Dedifferentiated amniotic fluid mesenchymal stem cell (primary cell): ENCODE results near the gene SIK3.

Experiments
- DNase-seq: peaks from one replicate; pipeline ENCODE4 v3.0.0-alpha.2; 2016; ENCODE audit errors: extremely low spot score

SIK3 gene

DNA sequence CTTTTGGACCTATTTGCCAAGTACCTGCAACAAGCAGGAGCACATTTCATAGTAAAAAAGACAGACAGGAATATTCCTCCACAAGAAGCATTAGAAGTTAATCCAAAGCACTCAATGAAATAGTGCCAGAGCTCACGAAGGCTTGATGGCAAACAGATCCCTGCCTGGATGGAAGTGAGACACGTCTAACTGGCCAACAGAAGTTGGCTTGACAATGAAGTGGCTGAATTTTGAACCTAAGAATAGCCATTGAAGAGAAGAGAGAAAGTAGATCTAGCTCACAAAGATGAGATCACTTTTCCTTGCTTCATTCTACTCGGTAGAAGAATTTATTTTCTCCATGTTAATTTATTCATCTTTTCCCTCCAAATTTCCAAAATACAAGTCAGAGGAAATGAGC lies 230.2 kb downstream of the SIK3 start:
- DNase-seq, result no peak

DNA sequence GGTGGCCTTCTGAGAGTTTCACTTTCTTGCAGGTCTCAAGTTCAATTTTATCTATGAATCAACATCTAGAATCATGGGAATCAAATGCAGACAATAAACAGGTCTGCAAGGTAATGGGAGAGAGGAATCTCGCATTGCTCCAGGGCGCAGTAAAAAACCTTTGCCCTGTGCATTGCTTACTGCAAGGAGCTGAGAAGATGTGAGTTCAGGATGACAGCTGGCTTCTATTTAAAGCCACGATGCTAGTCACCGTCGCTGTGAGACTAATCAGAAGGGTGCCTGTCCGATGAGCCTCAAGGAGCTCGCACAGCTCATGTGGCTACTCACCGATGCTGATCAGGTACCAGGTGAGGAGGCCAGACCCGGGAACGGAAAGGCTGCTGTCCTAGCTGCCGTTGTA lies 230.6 kb downstream of the SIK3 start:
- no peak for DNase-seq

DNA sequence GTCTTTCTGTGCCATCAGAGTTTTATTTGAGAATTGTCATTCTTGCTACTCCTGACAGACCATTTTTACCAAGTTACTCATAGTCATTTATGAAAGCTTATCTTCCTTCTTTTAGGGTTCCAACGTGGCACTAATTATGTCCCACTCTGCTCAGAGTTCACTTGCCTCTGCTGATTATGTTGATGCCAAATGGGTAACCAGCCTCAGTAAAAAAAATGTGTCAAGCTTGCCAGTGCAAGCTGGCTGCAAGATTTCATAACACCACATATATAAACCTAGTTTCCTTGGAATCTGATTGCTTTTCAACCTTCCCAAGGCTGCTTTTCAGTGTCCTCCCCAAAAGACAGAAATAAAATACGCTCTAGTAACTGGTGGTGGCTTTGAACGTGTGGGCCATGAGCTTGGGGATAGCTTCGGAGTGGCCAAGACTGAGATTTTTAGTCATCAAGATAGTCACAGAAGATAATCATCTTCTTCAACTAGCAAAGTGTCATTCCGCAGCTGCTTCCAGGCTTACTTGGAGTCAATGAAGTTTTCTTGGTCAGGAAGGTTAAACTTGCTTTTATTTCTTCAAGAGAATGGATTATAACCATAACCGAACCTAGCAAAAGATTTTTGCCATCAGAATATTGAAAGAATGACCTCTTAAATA lies 231.3 kb downstream of the SIK3 start:
- DNase-seq, result no peak

DNA sequence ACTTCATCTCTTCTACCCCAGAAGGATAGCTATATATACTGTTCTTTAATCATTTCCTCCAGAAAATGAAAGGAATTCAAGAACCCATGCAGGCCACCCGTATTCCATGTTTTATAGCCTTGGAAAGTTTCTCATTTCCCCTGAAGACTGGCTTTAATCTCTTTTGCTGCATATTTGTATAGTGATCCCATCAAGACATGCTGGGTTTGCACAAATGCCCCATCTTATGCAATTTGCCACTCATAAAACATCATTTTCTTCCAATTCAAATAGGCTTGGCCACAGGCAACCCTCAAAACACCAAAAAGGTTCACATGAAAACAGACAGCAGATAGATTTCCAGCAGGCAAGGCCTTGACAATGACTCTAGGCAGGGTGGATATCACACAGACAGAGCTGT lies 232.5 kb downstream of the SIK3 start:
- DNase-seq, result peak; percentile 31

DNA sequence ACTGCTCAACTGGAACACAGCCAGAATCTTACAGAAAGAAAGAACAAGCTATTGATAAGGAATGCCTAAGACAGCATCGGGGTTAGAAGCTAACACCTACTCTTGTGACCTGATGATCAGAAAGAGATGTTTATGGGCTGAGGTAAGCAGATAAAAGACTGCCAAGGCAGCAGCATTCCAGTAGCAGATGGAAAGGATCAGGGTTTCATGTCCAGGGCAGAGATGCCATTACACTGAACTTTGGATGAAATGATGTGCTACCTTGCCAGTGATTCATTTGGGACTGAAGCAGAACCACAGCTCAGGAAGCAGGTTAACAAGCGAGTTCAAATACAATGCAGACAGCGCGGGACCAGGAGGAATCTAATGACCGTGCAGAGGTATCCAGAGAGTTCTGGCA lies 233.7 kb downstream of the SIK3 start:
- no peak for DNase-seq

DNA sequence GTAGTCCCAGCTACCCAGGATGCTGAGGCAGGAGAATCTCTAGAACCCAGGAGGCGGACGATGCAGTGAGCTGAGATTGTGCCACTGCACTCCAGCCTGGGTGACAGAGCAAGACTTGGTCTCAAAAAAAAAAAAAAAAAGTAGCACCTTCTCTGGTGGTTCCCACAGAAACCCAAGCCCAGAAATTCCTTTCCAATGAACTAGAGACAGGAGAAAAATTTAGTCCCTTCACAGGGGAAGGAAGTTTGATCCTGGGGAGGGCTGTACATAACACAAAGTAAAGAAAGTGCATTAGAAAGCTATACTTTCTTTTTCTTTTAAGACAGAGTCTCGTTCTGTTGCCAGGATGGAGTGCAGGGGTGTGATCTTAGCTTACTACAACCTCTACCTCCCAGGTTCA lies 235.3 kb downstream of the SIK3 start:
- no peak for DNase-seq

DNA sequence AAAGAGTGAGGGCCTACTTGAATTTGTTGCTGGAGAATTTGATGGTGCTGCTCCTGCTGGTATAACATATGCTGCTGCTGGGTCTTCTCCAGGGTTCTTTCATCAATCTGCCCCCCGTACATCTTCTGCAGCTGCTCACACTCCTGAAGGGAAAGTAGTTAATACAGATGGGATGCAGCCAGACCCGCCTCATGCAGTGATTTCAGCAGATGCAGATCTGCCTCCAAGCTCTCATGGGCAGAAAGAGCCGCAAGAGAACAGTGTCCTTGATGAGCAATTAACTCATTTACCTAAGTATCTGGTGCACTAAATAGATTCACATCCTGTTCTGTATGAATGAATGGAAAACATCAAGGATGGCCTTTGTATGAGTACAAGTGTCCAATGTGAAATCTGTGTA lies 236.0 kb downstream of the SIK3 start:
- no peak for DNase-seq

DNA sequence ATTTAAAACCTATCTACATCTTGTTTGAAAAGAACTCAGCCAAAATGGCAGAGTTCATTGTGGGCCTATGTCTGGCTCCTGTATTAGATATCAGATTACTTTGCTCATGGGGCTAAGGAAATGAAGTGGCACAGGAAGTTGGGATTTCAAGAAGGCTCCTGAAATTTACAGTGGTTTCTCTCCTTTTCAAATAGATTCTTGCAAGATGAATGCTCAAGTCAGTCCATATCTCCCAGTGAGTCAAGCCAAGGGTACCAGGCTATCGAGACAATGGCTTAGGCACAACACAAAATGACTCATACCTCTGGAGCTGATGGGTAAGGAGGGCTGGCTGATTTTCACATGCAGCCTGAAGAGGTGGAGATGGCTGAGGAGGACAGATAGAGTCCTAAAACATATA lies 236.7 kb downstream of the SIK3 start:
- no peak for DNase-seq

DNA sequence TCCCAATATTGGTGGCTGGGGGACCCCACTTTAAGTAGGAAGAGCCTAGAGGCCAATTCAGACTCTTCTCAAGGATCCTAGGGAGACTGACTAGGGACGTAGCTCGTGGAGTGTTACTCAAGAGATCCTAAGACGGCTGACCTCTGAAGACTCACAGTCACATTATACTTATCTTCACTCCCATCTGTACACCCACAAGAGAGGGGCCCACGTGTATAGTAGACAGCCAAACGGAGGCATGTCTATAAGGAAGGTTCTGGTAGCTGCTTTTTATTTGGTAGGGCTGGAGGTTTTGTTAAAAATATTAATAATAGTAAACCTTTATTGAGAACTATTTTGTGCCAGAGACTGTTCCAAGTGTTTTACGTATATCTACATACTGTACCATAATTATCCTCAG lies 237.9 kb downstream of the SIK3 start:
- DNase-seq, result no peak

DNA sequence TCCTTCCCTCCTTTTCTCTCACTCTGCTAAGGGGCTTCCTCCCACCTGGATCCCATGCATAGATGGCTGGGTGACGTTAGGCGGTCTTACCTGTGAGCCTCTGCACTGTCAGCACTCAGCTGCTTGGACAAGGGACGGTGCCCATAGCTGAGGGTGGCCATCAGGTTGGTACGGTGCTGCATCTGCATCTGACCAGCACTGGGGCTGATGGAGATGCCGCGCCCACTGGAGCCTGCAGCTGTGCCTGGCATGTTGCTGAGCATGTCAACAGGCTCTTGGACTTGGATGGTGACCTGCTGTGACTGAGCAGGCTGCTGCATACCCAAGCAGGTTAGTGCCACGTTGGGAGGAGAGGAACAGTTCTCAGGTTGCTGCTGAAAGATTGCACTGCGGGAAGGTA lies 239.1 kb downstream of the SIK3 start:
- DNase-seq, result no peak

DNA sequence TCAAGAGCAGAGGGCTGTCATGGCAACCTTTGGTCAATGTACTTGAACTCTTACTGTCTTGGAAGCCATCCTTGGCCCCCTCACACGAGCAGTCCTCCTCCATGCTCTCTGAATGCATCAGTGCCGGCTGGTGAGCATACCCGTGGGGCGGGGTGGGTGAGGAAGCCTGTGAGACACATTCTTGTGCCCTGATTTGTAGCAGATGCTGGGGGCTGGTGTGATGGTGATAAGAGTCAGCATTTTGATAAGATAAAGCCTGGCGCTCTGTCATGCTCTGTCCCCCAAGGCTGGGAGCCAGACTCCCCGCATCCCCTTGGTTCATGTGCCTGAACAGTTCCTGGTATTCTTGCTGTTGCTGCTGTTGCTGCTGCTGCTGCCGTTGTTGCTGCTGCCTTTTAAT lies 240.3 kb downstream of the SIK3 start:
- DNase-seq, result no peak

DNA sequence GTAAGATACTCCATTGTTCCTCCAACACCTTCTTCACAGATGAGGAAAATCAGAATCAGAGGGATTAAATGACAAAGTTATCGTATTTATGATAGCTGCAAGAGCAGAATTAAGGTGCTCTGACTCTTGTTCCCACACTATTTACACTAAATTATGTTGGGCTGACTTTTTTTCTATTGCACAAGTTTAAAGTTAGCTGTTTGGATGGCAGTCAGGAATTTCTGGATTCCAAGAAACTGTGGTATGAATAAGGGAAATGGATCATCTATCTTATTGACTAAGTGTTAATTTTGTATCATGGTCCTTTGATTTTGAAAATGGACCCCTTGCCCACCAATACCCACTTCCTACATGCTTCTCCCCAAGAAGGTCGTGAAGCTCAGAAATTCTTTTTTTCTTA lies 240.9 kb downstream of the SIK3 start:
- DNase-seq, result no peak

DNA sequence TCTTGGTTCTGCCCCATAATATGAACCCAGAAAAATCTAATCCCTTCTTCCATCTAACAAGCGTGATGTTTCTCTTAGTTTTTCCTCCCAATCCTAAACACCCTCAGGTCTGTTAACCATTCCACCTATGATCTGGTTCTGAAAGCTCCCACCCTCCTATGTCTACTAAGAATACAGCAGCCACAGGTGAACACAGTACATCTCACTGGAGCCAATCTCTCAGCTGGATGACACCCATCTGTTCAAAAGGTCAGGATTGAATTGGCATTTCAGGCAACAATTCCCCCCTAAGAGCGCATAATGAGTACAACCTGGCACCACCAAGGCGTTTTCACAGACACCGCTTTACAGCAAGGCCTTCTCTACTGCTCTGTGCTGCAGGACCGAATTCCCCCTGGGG lies 241.8 kb downstream of the SIK3 start:
- no peak for DNase-seq

DNA sequence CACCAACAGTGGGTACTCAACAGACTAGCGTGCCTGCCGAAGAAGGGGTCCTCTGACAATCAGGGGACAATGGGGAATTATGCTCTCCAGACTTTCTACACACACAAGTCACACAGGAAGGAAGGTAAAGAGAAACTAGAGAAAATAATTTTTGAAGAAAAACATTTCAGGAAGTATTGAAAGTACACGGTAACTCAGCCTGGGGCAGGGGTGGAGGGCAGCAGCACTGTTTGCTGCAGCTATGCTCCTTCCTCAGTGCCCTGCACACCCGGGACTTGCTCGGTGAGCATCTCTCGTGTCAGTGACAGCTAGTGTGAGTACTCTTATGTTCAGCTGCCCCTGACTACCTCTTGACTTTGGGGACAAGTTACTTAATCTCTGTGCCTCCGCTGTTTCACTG lies 242.8 kb downstream of the SIK3 start:
- no peak for DNase-seq

DNA sequence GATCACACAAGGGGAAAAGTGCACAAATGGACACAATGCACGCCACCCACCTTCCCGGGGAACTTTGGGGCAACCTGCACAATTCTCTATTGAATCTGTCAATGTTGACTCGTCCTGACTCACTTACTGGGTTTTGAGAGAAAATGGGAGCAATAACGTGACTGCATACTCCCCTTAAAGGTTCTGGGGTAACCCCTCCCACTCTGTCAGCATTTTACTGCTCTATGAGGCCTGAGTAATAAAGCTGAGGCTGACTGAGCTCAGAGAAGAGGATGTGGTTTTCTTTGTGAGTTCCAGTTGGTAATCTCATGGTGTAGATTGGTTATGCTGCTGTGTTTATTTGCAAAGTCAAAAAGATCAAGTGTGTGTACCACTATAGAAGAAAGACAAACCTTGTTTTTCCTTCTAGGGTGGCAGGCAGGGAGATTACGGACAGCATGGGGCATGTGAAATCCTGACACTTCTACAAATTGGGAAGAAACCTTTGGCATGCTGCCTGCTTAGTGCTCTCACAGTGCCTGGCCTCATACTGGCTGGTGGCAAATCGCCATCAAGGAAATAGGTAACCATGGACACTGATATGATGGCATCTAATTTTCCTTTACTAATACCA lies 244.7 kb downstream of the SIK3 start:
- DNase-seq, result peak; percentile 40

DNA sequence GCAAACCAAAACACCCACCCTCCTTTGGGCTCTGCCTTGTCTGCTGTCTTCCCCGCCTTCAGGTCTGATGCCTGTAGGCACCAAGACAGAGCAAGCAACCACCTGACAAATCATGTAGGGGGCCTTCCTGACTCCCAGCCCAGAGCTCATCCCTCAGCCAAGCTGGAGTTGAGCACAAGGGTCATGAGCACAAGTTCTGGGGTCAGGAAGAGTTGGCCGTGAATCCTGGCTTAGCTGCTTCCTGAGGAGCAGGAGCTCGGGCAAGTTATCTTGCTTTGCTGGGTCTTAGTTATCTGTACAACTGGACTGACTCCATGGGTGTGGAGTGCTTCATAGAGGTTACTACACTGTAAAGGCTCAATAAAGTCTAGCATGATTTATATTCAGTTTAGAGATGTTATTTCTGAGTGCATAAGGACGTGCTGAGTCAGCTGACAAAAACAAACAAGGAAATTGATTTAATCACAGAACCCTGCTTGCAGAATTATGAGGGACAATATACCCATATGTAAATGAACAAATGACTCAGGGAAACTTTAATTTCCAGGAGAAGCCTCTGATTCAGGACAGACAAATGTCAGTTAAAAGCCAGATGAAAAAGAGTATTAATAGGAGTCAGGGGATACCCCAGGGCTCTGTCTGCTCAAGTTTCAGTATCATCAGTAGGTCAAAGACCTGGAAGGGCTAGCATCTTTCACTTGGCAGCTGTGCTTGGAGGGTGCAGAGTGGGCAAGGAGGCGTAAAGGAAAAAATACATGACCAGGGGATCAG lies 245.8 kb downstream of the SIK3 start:
- DNase-seq, result no peak

DNA sequence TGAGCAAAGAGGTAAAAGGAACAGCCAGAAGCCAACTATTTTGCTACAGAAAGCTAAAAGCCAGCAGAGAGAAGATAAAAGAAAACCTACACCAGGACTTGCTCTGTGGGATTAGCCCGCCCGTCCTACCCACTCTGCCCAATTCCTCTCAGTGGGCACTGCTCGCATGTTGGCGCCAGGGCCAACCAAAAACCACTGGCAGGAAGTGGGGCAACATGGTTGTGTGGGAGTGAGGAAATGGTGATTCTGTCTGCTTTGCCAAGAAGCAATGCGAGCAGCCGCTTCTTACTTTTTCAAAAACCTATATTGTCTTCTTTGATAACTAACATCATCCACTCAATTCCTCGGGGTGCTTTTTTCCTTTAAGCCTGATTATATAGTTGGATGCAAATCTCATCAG lies 246.6 kb downstream of the SIK3 start:
- no peak for DNase-seq

DNA sequence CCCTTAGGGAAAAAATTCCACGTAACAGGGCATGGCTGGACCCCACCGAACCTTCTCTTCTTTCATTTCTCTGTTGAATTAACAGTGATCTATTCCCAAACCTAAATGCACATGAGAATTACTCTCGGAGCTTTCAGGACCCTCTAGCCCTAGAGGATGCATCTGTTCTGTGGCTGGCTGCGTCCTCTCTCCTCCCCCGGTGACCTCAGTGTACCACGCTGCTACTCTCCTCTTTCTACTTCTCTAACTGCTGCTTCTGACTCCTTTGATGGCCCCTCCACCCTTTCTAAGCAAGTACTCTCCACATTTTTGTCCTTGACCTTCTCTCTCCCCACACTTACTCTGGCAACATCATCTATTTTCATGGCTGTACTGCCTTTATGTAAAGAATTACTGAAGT lies 248.7 kb downstream of the SIK3 start:
- no peak for DNase-seq

DNA sequence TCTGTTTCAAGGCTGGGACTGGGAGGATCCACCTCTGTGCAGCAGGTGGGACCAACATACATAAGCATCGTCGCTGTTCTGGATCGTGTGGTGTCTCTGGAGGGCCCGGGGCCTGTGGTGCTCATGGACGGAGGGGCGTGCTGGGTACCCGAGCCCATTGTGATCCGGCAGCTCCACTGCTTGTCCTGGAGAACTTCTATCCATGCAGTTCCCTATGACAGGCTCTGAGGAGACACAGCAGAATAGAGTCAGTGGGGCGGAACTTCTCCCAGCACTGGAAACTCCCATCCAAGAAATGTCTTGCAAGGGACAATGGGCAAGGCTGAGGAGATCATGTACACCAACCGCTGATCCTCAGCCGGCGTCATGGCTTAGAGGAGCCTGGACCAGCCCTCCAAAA lies 249.2 kb downstream of the SIK3 start:
- no peak for DNase-seq

DNA sequence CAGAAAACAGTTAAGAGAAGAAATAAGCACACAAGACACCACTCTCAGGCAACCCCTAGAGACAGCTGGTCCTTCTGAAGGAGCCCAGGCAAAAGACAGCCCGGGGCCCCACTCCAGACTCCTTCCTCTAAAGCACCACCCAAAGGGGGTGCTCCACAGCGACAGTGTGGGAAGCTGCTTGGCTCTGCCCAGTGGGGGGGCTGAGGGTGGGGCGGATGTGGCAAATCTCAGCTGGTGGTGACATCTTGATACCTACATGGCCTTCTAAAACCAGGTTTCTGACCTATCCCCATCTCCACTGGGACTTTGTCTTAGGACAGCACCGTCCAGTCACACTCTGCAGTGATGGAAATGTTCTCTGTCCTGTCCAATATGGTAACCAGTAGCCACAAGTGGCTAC lies 250.6 kb downstream of the SIK3 start:
- DNase-seq, result no peak

DNA sequence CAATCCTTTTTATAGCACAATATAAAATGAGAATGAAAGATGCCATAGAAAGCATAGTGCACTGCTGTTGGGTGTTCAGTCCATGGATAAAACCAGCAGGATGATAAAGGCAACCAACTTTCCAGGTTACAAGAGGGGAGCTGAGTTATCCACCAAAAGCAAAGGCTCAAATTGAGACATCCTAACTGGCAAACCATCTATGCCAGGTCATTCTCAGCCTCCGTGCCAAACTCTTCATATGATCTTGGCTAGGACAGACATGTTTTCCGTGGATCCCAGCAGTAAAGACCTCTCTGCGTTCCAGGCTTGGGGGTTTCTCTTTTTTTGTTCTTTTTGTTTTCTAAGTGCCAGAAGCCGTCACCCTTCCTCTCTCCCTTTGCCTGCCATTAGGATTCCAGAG lies 253.5 kb downstream of the SIK3 start:
- no peak for DNase-seq

DNA sequence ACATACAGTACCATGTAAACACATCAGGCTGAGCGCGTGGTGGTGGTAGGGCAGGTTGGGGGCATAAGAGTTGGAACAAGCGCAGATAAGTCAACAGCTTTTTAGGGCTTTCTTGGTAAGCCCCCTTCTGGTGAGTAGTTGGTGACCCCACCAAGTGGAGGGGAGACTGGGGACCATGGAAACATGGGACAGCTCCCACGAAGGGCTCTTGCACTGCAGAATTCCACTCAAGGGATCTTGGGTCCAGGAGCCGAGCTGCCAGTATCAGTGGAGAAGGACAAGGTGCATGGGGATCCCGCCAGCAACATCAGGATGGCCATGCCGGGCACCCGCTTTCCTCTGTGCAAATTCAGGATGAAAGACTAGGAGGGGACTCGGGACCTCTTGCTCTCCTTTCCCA lies 254.6 kb downstream of the SIK3 start:
- DNase-seq, result no peak

DNA sequence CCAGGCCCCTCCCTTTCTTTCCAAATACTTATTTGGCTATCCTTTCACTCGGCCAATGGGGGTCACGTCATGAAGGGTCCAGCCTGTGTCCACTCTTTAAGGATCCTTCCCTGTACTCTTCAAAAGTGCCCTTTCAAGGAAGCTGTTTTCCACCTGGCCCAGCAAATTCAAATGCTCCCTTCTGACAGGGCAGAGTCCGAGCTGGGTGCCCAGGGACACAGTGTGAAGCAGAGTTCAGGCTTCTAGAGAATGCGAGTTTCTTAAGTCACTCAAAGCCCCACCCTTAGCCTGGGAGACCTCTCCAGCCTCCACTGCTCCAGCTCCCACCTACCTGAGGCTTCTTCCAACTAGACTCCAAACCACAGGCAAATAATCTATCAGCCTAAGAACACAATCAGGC lies 255.3 kb downstream of the SIK3 start:
- DNase-seq, result no peak
